Fibroblast of peridontal ligament (primary cell): ENCODE results near the gene LYZ.
A peak's percentile ranks its signal among the peaks of the same experiment; 100 is the strongest.
"Not testable (repeated sequence)": the region's sequence is repeated elsewhere in the genome, so short reads cannot be mapped to it uniquely, and the experiment has no call there.

Experiments
- DNase-seq: peaks from one replicate; pipeline ENCODE4 v3.0.0-alpha.2; 2010; ENCODE audit errors: extremely low read depth

The LYZ gene

GRCh38 chr12:69348162-69348938 lies at the start of gene LYZ:
LYZ (plus strand) TSS chr12:69348381; CDS start chr12:69348409, 28 bp downstream.
- DNase-seq = no peak

- DNase-seq = no peak
These were observed 49.2 kb upstream of the LYZ start for GRCh38 chr12:69298947-69299346.

GRCh38 chr12:69304284-69304683 lies 43.9 kb upstream of the LYZ start:
- no peak for DNase-seq

- no peak for DNase-seq
These were observed 38.7 kb upstream of the LYZ start for GRCh38 chr12:69309461-69309860.

- DNase-seq = no peak
These were observed 35.0 kb upstream of the LYZ start for GRCh38 chr12:69313209-69313608.

- DNase-seq = not testable (repeated sequence)
These were observed 31.4 kb upstream of the LYZ start for GRCh38 chr12:69316784-69317183.

- not testable (repeated sequence) for DNase-seq
These were observed 30.9 kb upstream of the LYZ start for GRCh38 chr12:69317233-69317632.

- no peak for DNase-seq
These were observed 30.0 kb upstream of the LYZ start for GRCh38 chr12:69318225-69318624.

GRCh38 chr12:69321351-69321750 lies 26.8 kb upstream of the LYZ start:
- no peak for DNase-seq

GRCh38 chr12:69324797-69325466 lies 23.2 kb upstream of the LYZ start:
- no peak for DNase-seq

GRCh38 chr12:69328426-69328825 lies 19.8 kb upstream of the LYZ start:
- no peak for DNase-seq

GRCh38 chr12:69329669-69330428 lies 18.3 kb upstream of the LYZ start:
- DNase-seq = no peak

GRCh38 chr12:69330475-69331473 lies 17.4 kb upstream of the LYZ start:
- DNase-seq = peak; percentile 10

GRCh38 chr12:69331519-69331908 lies 16.7 kb upstream of the LYZ start:
- DNase-seq = no peak

- DNase-seq = no peak
These were observed 16.1 kb upstream of the LYZ start for GRCh38 chr12:69331909-69332684.

- DNase-seq = no peak
These were observed 15.3 kb upstream of the LYZ start for GRCh38 chr12:69332815-69333358.

- no peak for DNase-seq
These were observed 14.0 kb upstream of the LYZ start for GRCh38 chr12:69334158-69334557.

- no peak for DNase-seq
These were observed 10.7 kb upstream of the LYZ start for GRCh38 chr12:69337311-69338090.

GRCh38 chr12:69338120-69338859 lies 9.9 kb upstream of the LYZ start:
- no peak for DNase-seq
